SK-N-SH (cell line): ENCODE data around the gene CLSTN2. TPM values are rescaled to one million over a fixed set of nuclear protein-coding genes. Genes with fewer than 3 reads are reported as not detected.

Source experiments
- CTCF ChIA-PET: fragments of 300-600, 350-600 bp; formaldehyde crosslinking; extraction: SDS; loops from one replicate; lab custom pipeline; 2021; lab: Yijun Ruan, JAX
- POLR2A ChIA-PET: fragments of 350-600 bp; sonication (Branson Sonifier 250); formaldehyde crosslinking; extraction: SDS; loops from one replicate; lab custom pipeline; 2020; ENCODE audit warnings: antibody characterized with exemption, inconsistent platforms; lab: Yijun Ruan, JAX
- DNase-seq: peaks from one replicate; pipeline ENCODE4 v3.0.0; 2012
- H2AFZ ChIP-seq: fragments of 200-600 bp; sonication (generic); 2 replicates; pipeline ENCODE4 v1.8.1; 2016; ENCODE audit warnings: antibody characterized with exemption, mild to moderate bottlenecking, low read depth
- H3F3A ChIP-seq: fragments of 200-600 bp; sonication (generic); replicated peaks from 2 replicates; pipeline ENCODE3; 2016; ENCODE audit warnings: antibody characterized with exemption, mild to moderate bottlenecking; ENCODE audit not compliant: insufficient read depth
- H3K27ac ChIP-seq, 2 experiments: fragments of 200-500 bp in 1 of 2; fragments of 200-600 bp in 1 of 2; sonication (Bioruptor generic) in 1 of 2; sonication (generic), shearing (Covaris generic) in 1 of 2; 2 replicates each; pipeline versions ENCODE4 v1.5.1 to v1.6.1; 2014 to 2016; ENCODE audit warnings: low read depth in 2 of 2, inconsistent platforms in 1 of 2, low read length in 1 of 2, mild to moderate bottlenecking in 1 of 2, mixed read lengths in 1 of 2
- H3K27me3 ChIP-seq: fragments of 200-600 bp; sonication (generic), shearing (Covaris generic); 2 replicates; pipeline ENCODE4 v1.6.1; 2016; ENCODE audit warnings: mixed run types; ENCODE audit not compliant: insufficient read depth
- H3K36me3 ChIP-seq, 2 experiments: fragments of 200-500 bp in 1 of 2; fragments of 200-600 bp in 1 of 2; sonication (Bioruptor generic) in 1 of 2; sonication (generic) in 1 of 2; replicated peaks in 1 of 2; 2 replicates each; pipeline versions ENCODE3 to v1.5.1; 2014 to 2016; ENCODE audit warnings: low read length in 1 of 2, mild to moderate bottlenecking in 1 of 2; ENCODE audit not compliant: insufficient read depth in 2 of 2, control insufficient read depth in 1 of 2
- H3K4me1 ChIP-seq, 2 experiments: fragments of 200-500 bp in 1 of 2; fragments of 200-600 bp in 1 of 2; sonication (Bioruptor generic) in 1 of 2; sonication (generic), shearing (Covaris generic) in 1 of 2; 2 replicates each; pipeline versions ENCODE4 v1.5.1 to v1.6.1; 2014 to 2016; ENCODE audit warnings: low read depth in 1 of 2, low read length in 1 of 2, mixed run types in 1 of 2; ENCODE audit not compliant: insufficient read depth in 2 of 2, control insufficient read depth in 1 of 2
- H3K4me2 ChIP-seq: fragments of 200-600 bp; sonication (generic), shearing (Covaris generic); 2 replicates; pipeline ENCODE4 v1.6.1; 2017; ENCODE audit warnings: mixed run types
- H3K4me3 ChIP-seq, 2 experiments: fragments of 200-500 bp in 1 of 2; fragments of 200-600 bp in 1 of 2; sonication (Bioruptor generic) in 1 of 2; sonication (generic), shearing (Covaris generic) in 1 of 2; 2 replicates each; pipeline versions ENCODE4 v1.5.1 to v1.8.1; 2014 to 2016; ENCODE audit warnings: low read depth in 2 of 2, inconsistent platforms in 1 of 2, low read length in 1 of 2, mild to moderate bottlenecking in 1 of 2, mixed read lengths in 1 of 2, moderate library complexity in 1 of 2
- H3K79me2 ChIP-seq: fragments of 200-600 bp; sonication (generic); 2 replicates; pipeline ENCODE4 v1.8.1; 2017; ENCODE audit warnings: mild to moderate bottlenecking; ENCODE audit not compliant: insufficient read depth
- H3K9ac ChIP-seq: fragments of 200-600 bp; sonication (generic); 2 replicates; pipeline ENCODE4 v1.6.1; 2017; ENCODE audit warnings: mixed run types
- H3K9me2 ChIP-seq: fragments of 200-600 bp; sonication (generic); 2 replicates; pipeline ENCODE4 v1.6.1; 2017; ENCODE audit warnings: mixed run types
- H3K9me3 ChIP-seq: fragments of 200-600 bp; sonication (generic); 2 replicates; pipeline ENCODE4 v1.6.1; 2017; ENCODE audit warnings: mixed run types, mild to moderate bottlenecking, moderate library complexity
- H4K20me1 ChIP-seq: fragments of 200-600 bp; sonication (generic); 2 replicates; pipeline ENCODE4 v1.6.1; 2017; ENCODE audit warnings: mild to moderate bottlenecking, mixed run types; ENCODE audit not compliant: insufficient read depth
- ELF1 ChIP-seq: IDR thresholded peaks from 2 replicates; pipeline ENCODE4 v1.4.0; 2012
- EP300 ChIP-seq, 2 experiments: IDR thresholded peaks; 2 replicates each; pipeline versions ENCODE4 v1.4.0 to v1.6.1; 2012; ENCODE audit warnings: borderline replicate concordance in 1 of 2, low read depth in 1 of 2, low read length in 1 of 2
- FOXJ3 ChIP-seq: sonication (generic); formaldehyde crosslinking; IDR thresholded peaks from 2 replicates; pipeline ENCODE4 v1.5.1; 2020; ENCODE audit warnings: mild to moderate bottlenecking, missing genetic modification reagents
- FOXM1 ChIP-seq: IDR thresholded peaks from 2 replicates; pipeline ENCODE4 v1.4.0; 2012; ENCODE audit warnings: low read depth, mild to moderate bottlenecking
- GABPA ChIP-seq: IDR thresholded peaks from 2 replicates; pipeline ENCODE4 v1.4.0; 2012; ENCODE audit warnings: low read depth, mild to moderate bottlenecking
- MEF2A ChIP-seq: IDR thresholded peaks from 2 replicates; pipeline ENCODE4 v1.4.0; 2012; ENCODE audit warnings: low read depth, borderline replicate concordance
- NFIC ChIP-seq: IDR thresholded peaks from 2 replicates; pipeline ENCODE4 v1.4.0; 2012; ENCODE audit warnings: borderline replicate concordance
- PBX3 ChIP-seq: IDR thresholded peaks from 2 replicates; pipeline ENCODE4; 2012
- RAD21 ChIP-seq: IDR thresholded peaks from 2 replicates; pipeline ENCODE4 v1.6.1; 2012; ENCODE audit warnings: mild to moderate bottlenecking, low read length
- RCOR1 ChIP-seq: fragments of 150-350 bp; IDR thresholded peaks from 2 replicates; pipeline ENCODE4 v1.6.1; 2017; ENCODE audit warnings: antibody characterized with exemption, low read length
- REST ChIP-seq: IDR thresholded peaks from 2 replicates; pipeline ENCODE4 v1.6.1; 2012; ENCODE audit warnings: mild to moderate bottlenecking, low read depth, low read length, moderate library complexity
- RFX5 ChIP-seq: IDR thresholded peaks from 2 replicates; pipeline ENCODE4 v1.6.1; 2012; ENCODE audit warnings: mild to moderate bottlenecking, improper control_type of control experiment, low read length
- RXRA ChIP-seq: IDR thresholded peaks from 2 replicates; pipeline ENCODE4 v1.4.0; 2012; ENCODE audit warnings: low read depth, mild to moderate bottlenecking, borderline replicate concordance
- SIN3A ChIP-seq: IDR thresholded peaks from 2 replicates; pipeline ENCODE4 v1.6.1; 2012; ENCODE audit warnings: low read depth, mild to moderate bottlenecking, low read length, moderate library complexity, borderline replicate concordance
- SMC3 ChIP-seq: IDR thresholded peaks from 2 replicates; pipeline ENCODE4 v1.6.1; 2012; ENCODE audit warnings: low read depth, low read length, improper control_type of control experiment
- TAF1 ChIP-seq: IDR thresholded peaks from 2 replicates; pipeline ENCODE4 v1.6.1; 2012; ENCODE audit warnings: low read depth, mild to moderate bottlenecking, low read length, moderate library complexity, borderline replicate concordance
- TEAD4 ChIP-seq: IDR thresholded peaks from 2 replicates; pipeline ENCODE4 v1.4.0; 2012; ENCODE audit warnings: mild to moderate bottlenecking, borderline replicate concordance; ENCODE audit not compliant: insufficient read depth
- USF1 ChIP-seq: IDR thresholded peaks from 2 replicates; pipeline ENCODE4 v1.4.0; 2012; ENCODE audit warnings: low read depth, borderline replicate concordance
- WGBS: methylation state at CpG from one replicate; pipeline ENCODE4 v1.1.6; 2017; ENCODE audit warnings: low lambda C conversion rate; 5-methylcytosine and 5-hydroxymethylcytosine counted together
- polyA plus RNA-seq, 3 experiments: library from polyadenylated mRNA; depleted of rRNA; stranded (reverse); fragments of >200 nt; gene quantifications; 2 replicates each; pipeline ENCODE4 v1.2.3, GENCODE V29; 2012
- TF ChIP-seq, protein P1 (sequence below): fragments of 200-600 bp; sonication (generic); IDR thresholded peaks from 2 replicates; pipeline ENCODE4 v1.6.1; 2017; ENCODE audit warnings: antibody characterized with exemption, mild to moderate bottlenecking, moderate library complexity
- TF ChIP-seq, protein P2 (sequence below): fragments of 150-350 bp; IDR thresholded peaks from 2 replicates; pipeline ENCODE4 v1.6.1; 2016; ENCODE audit warnings: mild to moderate bottlenecking, low read depth, low read length

CLSTN2 gene
- polyA plus RNA-seq, 1 of the 3 experiments (the other 2 are of a cell fraction) = 0.02 TPM

DNA sequence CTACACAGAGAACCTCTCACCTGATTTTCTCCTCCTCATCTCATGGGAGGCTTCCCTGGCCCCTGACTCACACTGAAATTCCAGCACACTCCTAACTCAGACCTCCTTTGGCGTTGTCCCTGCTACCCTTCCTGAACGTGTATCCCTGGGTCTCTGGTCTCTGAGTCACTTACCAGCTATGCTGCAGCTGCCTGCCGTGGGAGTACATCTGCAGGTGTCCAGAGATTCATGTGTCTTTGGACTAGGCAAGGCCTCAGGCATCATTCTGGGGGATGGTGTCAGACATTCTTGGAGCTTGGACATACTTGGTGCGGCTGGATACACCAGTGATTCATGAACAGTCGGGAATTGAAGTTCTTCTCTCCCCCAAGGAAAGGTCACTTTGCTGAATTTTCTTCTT, 594.1 kb downstream of the CLSTN2 start:
- Histone ChIP-seq H2AFZ (no peak overlapping the region), H3K4me2 (no peak overlapping the region), H3F3A (no peaks in the 10 kb centered on the region), H3K27me3 (no peaks in the 10 kb centered on the region), H3K4me3 (no peak overlapping the region), H3K9ac (no peak overlapping the region), H3K4me1 (no peaks in the 10 kb centered on the region), H3K27ac (no peak overlapping the region), H3K9me2 (no peaks in the 10 kb centered on the region), H3K36me3 (no peaks in the 10 kb centered on the region), H3K9me3 (no peaks in the 10 kb centered on the region), H4K20me1 (no peaks in the 10 kb centered on the region), H3K79me2 (no peaks in the 10 kb centered on the region)
- no peak for TF ChIP-seq RCOR1
- no peak for TF ChIP-seq GABPA
- TF ChIP-seq, protein P1, sequence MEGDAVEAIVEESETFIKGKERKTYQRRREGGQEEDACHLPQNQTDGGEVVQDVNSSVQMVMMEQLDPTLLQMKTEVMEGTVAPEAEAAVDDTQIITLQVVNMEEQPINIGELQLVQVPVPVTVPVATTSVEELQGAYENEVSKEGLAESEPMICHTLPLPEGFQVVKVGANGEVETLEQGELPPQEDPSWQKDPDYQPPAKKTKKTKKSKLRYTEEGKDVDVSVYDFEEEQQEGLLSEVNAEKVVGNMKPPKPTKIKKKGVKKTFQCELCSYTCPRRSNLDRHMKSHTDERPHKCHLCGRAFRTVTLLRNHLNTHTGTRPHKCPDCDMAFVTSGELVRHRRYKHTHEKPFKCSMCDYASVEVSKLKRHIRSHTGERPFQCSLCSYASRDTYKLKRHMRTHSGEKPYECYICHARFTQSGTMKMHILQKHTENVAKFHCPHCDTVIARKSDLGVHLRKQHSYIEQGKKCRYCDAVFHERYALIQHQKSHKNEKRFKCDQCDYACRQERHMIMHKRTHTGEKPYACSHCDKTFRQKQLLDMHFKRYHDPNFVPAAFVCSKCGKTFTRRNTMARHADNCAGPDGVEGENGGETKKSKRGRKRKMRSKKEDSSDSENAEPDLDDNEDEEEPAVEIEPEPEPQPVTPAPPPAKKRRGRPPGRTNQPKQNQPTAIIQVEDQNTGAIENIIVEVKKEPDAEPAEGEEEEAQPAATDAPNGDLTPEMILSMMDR = no peak
- TF ChIP-seq RAD21 = no peak
- no peak for TF ChIP-seq SIN3A
- TF ChIP-seq MEF2A = no peak
- no peak for TF ChIP-seq NFIC
- no peak for TF ChIP-seq TAF1
- no peak for TF ChIP-seq REST
- TF ChIP-seq FOXJ3 (CRISPR knock-in tag) = no peak
- no peak for TF ChIP-seq TEAD4
- ChIA-PET CTCF (interaction anchor here (1.1 kb wide), 1 partner anchor 9 kb away, joined by 3 read pairs; no protein-coding TSS in a partner anchor), POLR2A (no interaction called here)
- no peak for DNase-seq
- WGBS = 18% methylated on average over 5 of the region's 5 CpGs

DNA sequence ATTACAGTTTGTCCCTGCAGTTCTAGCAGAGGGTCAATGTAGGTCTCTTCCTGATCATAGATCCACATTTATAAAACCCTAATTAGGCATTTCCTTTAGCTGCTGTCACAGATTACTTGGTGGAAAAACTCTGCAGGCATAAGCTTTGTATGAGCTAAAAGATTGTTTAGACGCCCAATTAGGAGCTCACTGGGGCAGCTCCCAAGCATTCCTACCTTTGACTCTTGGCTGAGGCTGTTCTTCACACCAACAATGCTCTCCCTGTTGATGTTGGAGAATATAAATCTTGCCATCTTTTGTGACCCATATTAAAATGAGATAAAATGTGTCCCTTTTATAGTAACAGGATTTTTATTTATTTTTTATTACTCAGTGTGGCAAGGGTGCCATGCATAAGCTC, 594.6 kb downstream of the CLSTN2 start:
- no peaks in the 10 kb centered on the region for H3K79me2 ChIP-seq
- ChIA-PET CTCF (interaction anchor here (1.1 kb wide), 1 partner anchor 9 kb away, joined by 3 read pairs; no protein-coding TSS in a partner anchor), POLR2A (no interaction called here)
- H3K9me2 ChIP-seq = no peaks in the 10 kb centered on the region
- TF ChIP-seq ELF1 (no peak), TEAD4 (no peak), FOXM1 (no peak), PBX3 (no peak), SMC3 (no peak), RFX5 (no peak), EP300 (IDR thresholded peaks at IDR 0.05; ENCODE audit: borderline replicate concordance in 1 of 2, low read depth in 1 of 2, low read length in 1 of 2) (no peak), GABPA (no peak), RXRA (no peak), USF1 (no peak), TAF1 (no peak)
- TF ChIP-seq, protein P2, sequence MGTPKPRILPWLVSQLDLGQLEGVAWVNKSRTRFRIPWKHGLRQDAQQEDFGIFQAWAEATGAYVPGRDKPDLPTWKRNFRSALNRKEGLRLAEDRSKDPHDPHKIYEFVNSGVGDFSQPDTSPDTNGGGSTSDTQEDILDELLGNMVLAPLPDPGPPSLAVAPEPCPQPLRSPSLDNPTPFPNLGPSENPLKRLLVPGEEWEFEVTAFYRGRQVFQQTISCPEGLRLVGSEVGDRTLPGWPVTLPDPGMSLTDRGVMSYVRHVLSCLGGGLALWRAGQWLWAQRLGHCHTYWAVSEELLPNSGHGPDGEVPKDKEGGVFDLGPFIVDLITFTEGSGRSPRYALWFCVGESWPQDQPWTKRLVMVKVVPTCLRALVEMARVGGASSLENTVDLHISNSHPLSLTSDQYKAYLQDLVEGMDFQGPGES = no peak
- no peaks in the 10 kb centered on the region for H3K36me3 ChIP-seq
- WGBS = 13% methylated on average over 1 of the region's 1 CpG
- H2AFZ ChIP-seq = no peak overlapping the region
- DNase-seq = no peak
- H3K4me3 ChIP-seq = no peak overlapping the region
- H3K27ac ChIP-seq = no peak overlapping the region
- H3K27me3 ChIP-seq = no peaks in the 10 kb centered on the region
- no peaks in the 10 kb centered on the region for H3F3A ChIP-seq
- no peaks in the 10 kb centered on the region for H3K4me1 ChIP-seq
- H3K4me2 ChIP-seq = no peak overlapping the region
- no peak overlapping the region for H3K9ac ChIP-seq
- H3K9me3 ChIP-seq = no peaks in the 10 kb centered on the region
- H4K20me1 ChIP-seq = no peaks in the 10 kb centered on the region
